Stimulated activated CD8-positive, alpha-beta memory T cell treated with anti-CD3 and anti-CD28 coated beads, Interleukin-7, amount 100 ng/mL, for 4 hours (primary cell): Measurements from ENCODE around the gene SMIM1.

Source experiments
- DNase-seq, 2 donors: peaks; one replicate each; pipeline ENCODE4 v3.0.0-alpha.2; 2020; ENCODE audit warnings: low read depth in 2 of 2

The SMIM1 gene

DNA sequence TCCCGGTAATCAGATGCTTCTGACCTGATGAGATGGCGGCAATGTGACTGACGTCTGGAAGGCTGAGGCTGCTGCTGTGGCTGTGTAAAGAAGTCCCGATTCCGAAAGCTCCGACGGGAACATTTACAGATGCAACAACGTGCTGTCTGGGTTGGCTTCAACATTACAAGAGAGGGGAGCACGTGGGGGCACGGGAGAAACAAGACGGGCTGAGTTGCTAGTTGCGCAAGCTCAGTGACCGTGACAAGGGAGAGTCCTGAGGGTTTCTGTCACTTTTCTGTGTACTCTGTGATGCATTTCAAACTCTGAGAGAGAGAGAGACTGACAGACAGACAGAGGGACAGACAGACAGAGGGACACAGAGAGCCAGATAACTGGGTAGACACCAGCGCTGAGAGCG, 49.4 kb downstream of the SMIM1 start:
- no peak for DNase-seq

GRCh38 chr1:3822421-3822820, 49.9 kb downstream of the SMIM1 start:
- no peak for DNase-seq

- DNase-seq: no peak
Observed at GRCh38 chr1:3824650-3825049, 52.1 kb downstream of the SMIM1 start.

DNA sequence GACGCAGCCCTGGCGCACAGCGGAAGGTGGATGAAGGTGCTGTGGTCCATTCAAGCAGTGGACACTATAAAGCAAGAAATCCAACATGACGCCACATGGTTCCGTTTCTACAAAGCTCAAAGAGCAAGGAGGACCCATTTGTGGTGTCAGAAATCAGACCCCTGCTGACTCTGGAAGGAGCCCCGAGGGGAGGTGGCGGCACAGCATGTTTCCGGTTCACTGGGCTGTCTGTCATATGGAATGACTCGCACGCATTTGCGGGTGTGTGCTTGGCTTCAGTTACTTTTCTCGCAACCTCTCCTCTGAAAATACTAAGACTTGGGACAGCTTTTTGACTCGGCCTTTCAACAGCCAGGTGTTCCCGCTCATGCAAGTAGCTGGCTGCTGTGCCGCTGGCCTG, 52.8 kb downstream of the SMIM1 start:
- DNase-seq: no peak
